Neural crest cell (in vitro differentiated cells): ENCODE measurements around the gene NTNG2. TPM values are rescaled to one million over a fixed set of nuclear protein-coding genes. Genes with fewer than 3 reads are reported as not detected.
"Not testable (repeated sequence)": the region's sequence is repeated elsewhere in the genome, so short reads cannot be mapped to it uniquely, and the experiment has no call there.

ENCODE experiments used
- DNase-seq: peaks from one replicate; pipeline ENCODE4 v3.0.0; 2021; ENCODE audit warnings: low read depth, mixed read lengths, low spot score
- H3K27ac Mint-ChIP-seq: one replicate; pipeline ENCODE4 v1.8.0; 2021; ENCODE audit warnings: mild to moderate bottlenecking, mixed read lengths; ENCODE audit not compliant: unreplicated experiment
- H3K27me3 Mint-ChIP-seq: 2 replicates; pipeline ENCODE4 v1.8.0; 2021; ENCODE audit warnings: low read depth, mild to moderate bottlenecking, mixed read lengths
- H3K36me3 Mint-ChIP-seq: 2 replicates; pipeline ENCODE4 v1.8.0; 2021; ENCODE audit warnings: low read depth, mild to moderate bottlenecking, mixed read lengths
- H3K4me1 Mint-ChIP-seq: 2 replicates; pipeline ENCODE4 v1.8.0; 2021; ENCODE audit warnings: mixed read lengths
- H3K4me3 Mint-ChIP-seq: one replicate; pipeline ENCODE4 v1.8.0; 2021; ENCODE audit warnings: mild to moderate bottlenecking, mixed read lengths
- H3K9me3 Mint-ChIP-seq: 2 replicates; pipeline ENCODE4 v1.8.0; 2021; ENCODE audit warnings: mixed read lengths
- total RNA-seq: library from RNA; stranded (reverse); gene quantifications from 2 replicates; pipeline ENCODE4 v1.2.1, GENCODE V29; 2021
- TF ChIP-seq, protein P1 (sequence below): fragments of 200-600 bp; sonication (generic); conservative IDR thresholded peaks from 2 replicates; pipeline ENCODE4 v1.5.0; 2021; ENCODE audit warnings: antibody characterized with exemption, mild to moderate bottlenecking

NTNG2 gene
- total RNA-seq, 1 donor from 2014 or later = 3.6 TPM

DNA sequence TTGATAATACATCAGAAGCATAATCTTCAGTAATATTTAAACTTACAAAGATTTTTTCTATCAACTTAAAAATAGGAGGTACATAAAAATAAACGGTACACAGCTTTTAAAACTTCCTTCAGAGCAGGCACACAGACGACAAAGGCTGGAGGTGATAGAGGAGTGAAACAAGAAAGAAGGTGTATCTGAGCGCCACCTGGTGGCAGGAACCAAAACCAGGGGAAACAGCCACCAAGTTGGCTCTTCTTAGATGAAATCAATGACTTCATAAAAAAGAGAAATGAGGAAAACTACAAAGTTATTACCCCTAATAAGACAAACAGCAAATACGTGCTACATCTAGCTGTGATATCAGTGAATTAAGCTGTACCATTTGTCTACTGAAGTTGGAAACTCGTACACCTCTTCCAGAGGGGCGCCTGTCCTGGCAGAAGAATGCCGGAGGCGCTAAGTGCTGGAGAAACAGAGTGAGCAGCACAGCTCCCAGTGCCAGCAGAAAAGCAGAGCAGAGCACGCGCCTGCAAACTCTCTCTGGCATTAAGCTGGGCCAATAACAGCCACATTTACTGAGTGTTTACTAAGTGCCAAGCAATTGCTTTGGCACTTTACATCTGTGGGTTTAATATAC lies 107.0 kb downstream of the NTNG2 start:
- Mint-ChIP-seq H3K4me3 (no peak overlapping the region), H3K36me3 (peaks cover 11% of the 10 kb centered on the region), H3K27ac (no peak overlapping the region)

DNA sequence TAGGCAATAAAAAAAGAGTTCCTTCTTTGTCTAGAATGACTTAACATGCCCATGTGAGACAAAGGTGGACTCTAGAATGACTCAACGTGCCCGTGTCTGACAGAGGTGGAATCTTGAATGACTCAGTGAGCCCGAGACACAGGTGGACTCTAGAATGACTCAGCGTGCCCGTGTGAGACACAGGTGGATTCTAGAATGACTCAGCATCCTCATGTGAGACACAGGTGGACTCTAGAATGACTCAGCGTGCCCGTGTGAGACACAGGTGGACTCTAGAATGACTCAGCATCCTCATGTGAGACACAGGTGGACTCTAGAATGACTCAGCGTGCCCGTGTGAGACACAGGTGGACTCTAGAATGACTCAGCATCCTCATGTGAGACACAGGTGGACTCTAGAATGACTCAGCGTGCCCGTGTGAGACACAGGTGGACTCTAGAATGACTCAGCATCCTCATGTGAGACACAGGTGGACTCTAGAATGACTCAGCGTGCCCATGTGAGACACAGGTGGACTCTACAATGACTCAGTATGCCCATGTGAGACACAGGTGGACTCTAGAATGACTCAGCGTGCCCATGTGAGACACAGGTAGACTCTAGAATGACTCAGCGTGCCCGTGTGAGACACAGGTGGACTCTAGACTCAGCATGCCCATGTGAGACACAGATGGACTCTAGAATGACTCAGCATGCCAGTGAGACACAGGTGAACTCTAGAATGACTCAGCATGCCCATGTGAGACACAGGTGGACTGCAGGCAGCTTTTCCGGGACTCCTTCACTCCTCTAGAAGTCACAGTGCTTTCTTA lies 108.1 kb downstream of the NTNG2 start:
- not testable (repeated sequence) for DNase-seq, H3K4me1 Mint-ChIP-seq, H3K9me3 Mint-ChIP-seq, H3K27me3 Mint-ChIP-seq, H3K27ac Mint-ChIP-seq, H3K4me3 Mint-ChIP-seq, H3K36me3 Mint-ChIP-seq

More for the DNA sequence above, 107.0 kb downstream of the NTNG2 start:
- Mint-ChIP-seq H3K27me3 (no peaks in the 10 kb centered on the region), H3K9me3 (no peaks in the 10 kb centered on the region), H3K4me1 (no peaks in the 10 kb centered on the region)
- peak; percentile 80 for DNase-seq
- TF ChIP-seq, protein P1, sequence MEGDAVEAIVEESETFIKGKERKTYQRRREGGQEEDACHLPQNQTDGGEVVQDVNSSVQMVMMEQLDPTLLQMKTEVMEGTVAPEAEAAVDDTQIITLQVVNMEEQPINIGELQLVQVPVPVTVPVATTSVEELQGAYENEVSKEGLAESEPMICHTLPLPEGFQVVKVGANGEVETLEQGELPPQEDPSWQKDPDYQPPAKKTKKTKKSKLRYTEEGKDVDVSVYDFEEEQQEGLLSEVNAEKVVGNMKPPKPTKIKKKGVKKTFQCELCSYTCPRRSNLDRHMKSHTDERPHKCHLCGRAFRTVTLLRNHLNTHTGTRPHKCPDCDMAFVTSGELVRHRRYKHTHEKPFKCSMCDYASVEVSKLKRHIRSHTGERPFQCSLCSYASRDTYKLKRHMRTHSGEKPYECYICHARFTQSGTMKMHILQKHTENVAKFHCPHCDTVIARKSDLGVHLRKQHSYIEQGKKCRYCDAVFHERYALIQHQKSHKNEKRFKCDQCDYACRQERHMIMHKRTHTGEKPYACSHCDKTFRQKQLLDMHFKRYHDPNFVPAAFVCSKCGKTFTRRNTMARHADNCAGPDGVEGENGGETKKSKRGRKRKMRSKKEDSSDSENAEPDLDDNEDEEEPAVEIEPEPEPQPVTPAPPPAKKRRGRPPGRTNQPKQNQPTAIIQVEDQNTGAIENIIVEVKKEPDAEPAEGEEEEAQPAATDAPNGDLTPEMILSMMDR = peak; percentile 97

DNA sequence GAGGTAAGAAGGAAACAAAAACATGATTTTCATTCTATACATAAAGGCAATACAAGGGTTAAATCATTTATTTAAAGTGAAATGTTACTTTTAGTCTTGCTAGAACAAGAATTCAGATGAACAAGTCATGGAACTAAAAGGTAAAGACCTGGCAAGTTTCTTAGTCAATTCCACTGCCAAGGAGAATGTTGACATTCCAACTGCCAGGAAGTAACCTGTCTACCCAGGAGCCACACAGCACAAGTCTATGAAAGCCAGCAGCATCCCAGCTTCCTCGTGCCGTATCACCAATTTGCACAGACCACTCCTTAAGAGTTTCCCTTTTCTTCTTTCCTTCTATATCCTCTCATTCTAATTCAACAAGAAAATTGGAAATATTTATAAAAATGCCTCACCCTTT lies 113.0 kb downstream of the NTNG2 start:
- Mint-ChIP-seq H3K27me3 (no peaks in the 10 kb centered on the region), H3K4me1 (no peaks in the 10 kb centered on the region), H3K4me3 (no peak overlapping the region), H3K9me3 (no peaks in the 10 kb centered on the region), H3K27ac (no peak overlapping the region), H3K36me3 (peaks cover 21% of the 10 kb centered on the region)
- TF ChIP-seq, protein P1 = no peak
- DNase-seq = no peak

DNA sequence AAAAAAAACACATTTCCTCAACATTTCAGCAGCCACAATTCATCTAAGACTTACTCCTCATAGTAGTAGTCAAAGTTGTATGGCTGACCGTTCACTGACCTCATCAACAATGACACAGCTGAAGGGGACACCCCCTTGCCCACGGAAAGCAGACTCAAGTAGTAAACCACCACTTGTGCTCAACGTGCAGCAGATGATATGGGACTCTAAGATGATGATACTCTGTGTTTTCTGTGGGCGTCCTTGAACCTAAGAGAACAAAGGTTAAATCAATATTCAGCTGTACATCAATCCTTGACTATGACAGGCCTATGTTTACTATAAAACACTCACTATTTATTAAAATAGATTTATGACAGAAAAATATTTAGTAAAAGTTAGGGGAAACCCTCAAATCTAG lies 121.3 kb downstream of the NTNG2 start:
- Mint-ChIP-seq H3K4me1 (no peaks in the 10 kb centered on the region), H3K9me3 (no peaks in the 10 kb centered on the region), H3K27me3 (no peaks in the 10 kb centered on the region), H3K27ac (no peak overlapping the region), H3K36me3 (peaks cover 22% of the 10 kb centered on the region), H3K4me3 (no peak overlapping the region)
- TF ChIP-seq, protein P1 = no peak
- DNase-seq = no peak

DNA sequence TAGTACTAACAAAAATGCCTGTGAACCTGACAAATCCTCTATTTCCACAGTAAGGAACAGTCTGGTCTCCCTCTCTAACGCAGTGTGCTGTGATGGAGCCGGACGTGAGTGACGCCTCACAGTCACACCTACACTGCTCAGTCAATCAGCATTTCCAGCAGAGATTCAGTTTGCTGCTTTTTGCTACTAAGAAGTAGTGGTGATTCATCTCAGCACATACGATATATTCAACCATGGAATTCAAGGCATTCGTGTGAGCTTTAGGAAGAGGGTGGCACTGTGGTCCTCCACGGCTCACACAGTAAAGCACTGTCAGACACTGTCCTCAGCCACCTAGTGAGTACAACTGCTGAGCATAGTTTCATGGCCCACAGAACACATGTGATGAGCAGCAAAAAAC lies 122.0 kb downstream of the NTNG2 start:
- H3K36me3 Mint-ChIP-seq = peaks cover 22% of the 10 kb centered on the region

More for the DNA sequence above, 122.0 kb downstream of the NTNG2 start:
- no peak for DNase-seq
- Mint-ChIP-seq H3K27me3 (no peaks in the 10 kb centered on the region), H3K27ac (no peak overlapping the region), H3K4me3 (no peak overlapping the region), H3K4me1 (no peaks in the 10 kb centered on the region), H3K9me3 (no peaks in the 10 kb centered on the region)
- TF ChIP-seq, protein P1 = no peak
